Esophagus squamous epithelium (tissue), 4 donors: ENCODE data around the gene RCAN3.

Experiments used
- CTCF ChIP-seq, 6 experiments: fragments of 450-650 bp in 4 of 6; fragments of 200-600 bp in 2 of 6; sonication (generic) in 2 of 6; IDR thresholded peaks; one replicate each; pipeline ENCODE4 v1.5.1; 2016 to 2019; ENCODE audit warnings: antibody characterized with exemption in 6 of 6, mild to moderate bottlenecking in 4 of 6, moderate library complexity in 4 of 6
- POLR2A ChIP-seq, 4 donors: fragments of 450-650 bp; IDR thresholded peaks; one replicate each; pipeline ENCODE4 v1.6.1; 2017; ENCODE audit warnings: antibody characterized with exemption in 4 of 4, mild to moderate bottlenecking in 4 of 4, moderate library complexity in 3 of 4

DNA sequence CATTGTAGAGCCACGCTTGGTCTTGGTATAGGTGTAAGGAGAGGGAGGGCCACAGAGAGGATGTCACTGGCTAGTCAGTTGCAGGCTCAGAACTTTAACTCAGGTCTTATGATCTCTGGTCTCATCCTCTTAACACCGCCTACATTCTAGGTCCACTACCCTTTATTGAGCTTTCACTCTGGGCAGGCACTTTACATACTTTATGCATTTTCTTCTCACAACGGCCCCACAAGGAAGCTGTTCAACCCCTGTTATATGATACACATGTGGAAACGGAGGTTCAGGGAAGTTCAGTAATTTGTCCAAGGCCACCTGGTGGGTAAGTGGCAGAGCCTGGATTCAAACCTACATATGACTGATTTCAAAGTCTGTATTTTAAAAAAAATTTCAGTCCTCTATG lies 25.3 kb upstream of the RCAN3 start:
- TF ChIP-seq CTCF (IDR thresholded peaks at IDR 0.05) (no peak), POLR2A (IDR thresholded peaks at IDR 0.05) (no peak)
